Stimulated activated CD8-positive, alpha-beta memory T cell treated with anti-CD3 and anti-CD28 coated beads, Interleukin-7, amount 100 ng/mL, for 24 hours (primary cell): ENCODE results near the gene COG5.

Experiments
- DNase-seq: peaks from one replicate; pipeline ENCODE4 v3.0.0-alpha.2; 2020; ENCODE audit warnings: low read depth

The COG5 gene

DNA sequence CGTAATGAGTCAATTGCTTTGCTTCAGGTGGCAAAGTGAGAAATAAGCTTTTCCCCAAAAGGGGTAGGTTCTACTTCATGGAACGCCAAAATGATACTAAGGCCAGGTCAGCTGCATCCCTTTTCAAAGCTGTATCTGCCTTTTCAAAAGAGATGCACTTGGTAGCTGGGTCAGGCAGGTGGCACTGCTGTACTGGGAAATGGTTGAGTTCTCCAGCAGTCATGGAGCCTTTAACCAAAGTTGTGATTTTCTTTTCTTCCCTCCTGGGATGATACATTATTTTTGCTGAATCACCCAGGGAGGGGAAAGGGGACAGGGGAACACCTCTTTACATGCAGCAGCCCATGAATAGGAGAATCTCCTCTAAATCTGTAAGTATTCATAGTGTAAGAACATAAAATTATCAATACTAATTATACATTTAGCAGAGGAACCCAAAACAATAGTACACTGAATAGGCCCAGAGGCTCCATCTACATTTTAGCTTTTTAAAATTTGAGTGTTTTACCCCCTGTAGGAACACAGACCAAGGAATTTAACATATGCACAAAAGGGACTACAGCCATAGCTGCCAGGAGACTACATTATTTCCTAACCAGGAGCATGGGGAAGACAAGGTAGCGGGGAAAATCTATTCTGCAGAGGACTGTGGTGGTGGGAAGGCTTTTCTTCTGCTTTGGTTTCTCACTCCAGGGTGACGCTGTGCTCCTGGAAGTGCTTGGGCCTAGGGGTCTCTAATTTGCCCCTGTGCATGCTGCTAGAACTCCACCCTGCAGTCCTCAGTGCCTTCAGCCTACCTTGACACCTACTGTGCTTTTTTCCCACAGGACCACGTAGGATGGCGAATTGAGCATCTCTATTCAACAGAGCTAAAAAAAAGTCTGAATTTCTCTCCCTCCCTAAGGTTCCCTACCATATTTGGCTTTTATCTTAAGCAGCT lies 100.3 kb downstream of the COG5 start:
- DNase-seq, result no peak

DNA sequence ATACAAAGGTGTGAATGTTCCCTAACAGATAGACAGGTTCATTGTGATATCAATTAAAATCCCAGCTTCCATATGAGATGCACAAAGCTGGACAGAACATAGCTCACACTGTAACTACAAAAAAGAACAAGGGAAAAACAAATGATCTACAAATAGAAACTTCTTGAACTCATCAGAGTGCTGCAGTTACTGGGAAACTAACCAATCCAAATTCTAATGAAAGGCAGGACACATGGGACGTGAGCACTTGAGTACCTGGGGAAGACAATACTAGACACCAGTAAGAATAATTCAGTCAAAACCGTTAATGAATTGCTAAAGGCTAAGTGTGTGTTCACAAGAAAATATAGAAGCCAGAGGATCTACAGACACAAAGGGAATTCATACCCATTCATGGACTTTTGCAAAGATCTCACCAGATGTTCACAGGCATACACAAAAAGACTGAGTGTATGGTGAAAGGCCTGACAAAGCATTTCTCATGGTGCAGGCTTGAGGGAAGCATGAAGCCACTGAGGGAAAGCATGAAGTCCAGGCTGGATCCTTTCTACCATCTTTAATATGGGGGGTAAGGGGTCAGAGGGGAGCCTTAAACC lies 101.7 kb downstream of the COG5 start:
- no peak for DNase-seq

DNA sequence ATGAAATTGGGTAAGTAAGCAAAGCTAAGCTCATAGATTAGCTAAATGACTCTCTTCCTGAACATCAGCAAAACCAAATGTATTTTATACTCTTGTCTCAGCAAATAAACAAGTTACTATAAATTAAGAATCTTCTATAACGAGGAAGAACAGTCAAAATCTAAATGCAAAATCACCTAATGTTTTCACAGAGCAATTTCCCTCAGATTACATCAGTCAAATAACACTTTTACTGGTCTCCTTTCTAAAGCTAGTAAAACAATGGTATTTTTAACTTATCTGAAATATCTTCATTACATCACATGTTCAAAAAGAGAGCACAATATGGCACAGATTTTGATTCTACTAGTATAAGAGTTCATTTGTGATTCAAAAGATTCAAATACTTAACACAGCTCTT lies 110.3 kb downstream of the COG5 start:
- DNase-seq, result no peak

DNA sequence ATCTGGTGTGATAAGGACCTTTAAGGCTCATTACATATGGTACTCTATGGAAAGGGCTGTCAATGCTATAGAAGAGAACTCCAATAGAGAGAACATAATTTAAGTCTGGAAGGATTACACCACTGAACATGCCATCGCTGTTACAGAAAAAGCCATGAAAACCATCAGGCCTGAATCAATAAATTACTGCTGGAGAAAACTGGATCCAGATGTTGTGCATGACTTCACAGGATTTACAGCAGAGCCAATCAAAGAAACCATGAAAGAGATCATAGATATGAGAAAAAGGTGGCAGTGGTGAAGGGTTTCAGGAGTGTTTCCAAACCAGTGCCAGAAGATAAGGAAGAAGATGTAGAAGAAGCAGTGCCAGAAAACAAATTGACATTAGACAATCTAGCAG lies 112.8 kb downstream of the COG5 start:
- no peak for DNase-seq

DNA sequence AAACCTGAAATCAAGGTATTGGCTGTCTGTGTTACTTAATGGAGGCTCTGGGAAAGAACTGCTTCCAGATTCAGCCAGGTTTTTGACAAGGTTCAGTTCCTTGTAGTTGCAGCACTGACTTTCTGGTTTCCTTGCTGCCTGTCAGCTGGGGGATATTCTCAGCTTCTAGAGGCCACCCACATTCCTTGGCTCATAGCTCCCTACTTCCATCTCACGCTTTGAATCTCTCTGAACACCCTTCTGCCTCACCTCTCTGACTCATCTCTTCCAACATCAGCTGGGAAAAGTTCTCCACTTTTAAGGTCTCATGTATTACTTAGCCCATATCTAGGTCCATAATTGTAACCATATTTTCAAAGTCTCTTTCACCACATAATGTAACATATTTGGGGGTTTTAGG lies 116.7 kb downstream of the COG5 start:
- no peak for DNase-seq

DNA sequence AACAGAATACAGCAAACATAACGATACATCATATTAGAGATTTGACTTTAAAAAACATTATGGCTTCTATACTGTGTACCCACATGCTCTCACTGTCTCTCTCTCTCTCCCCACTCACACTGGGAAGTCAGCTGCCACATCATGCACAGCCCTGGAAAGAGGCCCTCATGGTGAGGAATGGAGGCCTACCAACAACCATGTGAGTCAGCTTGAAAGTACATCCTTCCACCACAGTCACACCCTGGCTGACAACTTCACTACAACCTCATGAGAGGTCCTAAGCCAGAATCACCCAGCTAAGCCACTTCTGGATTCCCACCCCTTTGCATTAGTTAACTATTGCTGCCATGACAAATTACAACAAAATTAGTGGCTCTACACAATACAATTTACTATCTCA lies 117.2 kb downstream of the COG5 start:
- no peak for DNase-seq

DNA sequence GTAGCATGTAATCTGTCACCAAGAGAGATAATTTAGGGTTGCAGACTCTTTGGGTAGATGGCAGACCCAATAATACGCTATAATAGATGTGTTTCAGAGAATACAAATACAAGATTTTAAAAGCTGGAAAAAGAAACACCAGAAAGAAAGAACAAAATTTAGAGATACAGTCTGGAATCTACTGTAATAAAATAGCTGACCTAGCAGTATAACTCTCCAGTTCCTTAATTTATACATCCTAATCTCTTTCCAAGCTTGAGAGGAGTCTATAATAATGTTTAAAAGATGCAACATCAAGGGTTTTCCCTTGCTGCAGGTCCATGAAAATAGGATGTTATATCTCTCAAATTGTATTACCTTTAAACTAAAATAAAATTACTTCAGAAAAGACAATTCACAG lies 121.0 kb downstream of the COG5 start:
- no peak for DNase-seq

DNA sequence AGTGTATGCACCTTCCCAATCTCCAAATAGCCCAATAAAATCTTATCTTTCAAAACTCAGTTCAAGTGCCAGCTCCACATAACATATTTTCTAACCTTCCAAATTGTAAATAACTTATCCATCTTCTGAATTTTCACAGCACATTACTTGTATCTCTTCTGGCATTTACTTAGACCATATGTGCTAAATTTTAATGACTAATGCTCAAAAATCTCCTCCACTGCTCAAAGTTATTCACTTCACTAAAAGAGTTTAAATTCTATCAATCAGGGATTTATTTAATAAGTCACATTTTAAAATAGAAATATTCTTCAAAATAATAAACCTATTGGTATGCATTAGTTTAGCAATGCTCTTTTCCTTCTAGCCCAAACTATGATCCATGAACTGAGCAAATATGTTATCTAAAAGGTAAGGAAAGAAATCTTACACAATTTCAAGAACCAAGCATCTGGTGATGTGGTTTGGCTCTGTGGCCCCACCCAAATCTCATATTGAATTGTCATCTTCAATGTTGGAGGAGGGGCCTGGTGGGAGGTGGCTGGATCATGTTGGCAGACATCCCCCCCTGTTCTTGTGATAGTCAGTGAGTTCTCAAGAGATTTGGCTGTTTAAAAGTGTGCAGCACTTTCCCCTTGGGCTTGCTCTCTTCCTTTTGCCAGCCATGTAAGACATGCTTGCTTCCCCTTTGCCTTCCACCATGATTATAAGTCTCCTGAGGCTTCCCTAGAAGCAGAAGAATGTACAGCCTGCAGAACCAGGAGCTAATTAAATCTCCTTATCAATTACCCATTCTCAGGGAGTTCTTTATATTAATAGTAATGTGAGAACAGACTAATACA lies 121.9 kb downstream of the COG5 start:
- DNase-seq, result no peak

DNA sequence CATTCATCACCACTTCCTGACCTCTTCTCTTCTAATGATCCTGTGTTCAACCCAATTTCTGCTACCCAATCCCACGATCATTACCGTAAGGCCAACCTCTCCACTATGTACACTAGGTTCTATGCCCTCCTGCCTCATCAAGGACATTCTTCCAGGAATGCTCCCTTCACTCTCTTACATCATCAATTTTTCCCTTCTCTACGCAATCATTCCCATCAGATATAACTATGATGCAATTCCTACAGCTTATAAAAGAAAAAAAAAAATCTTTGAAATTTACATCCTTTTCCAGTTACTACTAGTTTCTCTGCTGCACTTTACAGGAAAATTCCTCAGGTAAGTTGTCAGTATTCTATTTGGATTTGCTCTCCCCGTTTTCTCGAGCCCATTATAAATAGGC lies 124.7 kb downstream of the COG5 start:
- DNase-seq, result no peak

DNA sequence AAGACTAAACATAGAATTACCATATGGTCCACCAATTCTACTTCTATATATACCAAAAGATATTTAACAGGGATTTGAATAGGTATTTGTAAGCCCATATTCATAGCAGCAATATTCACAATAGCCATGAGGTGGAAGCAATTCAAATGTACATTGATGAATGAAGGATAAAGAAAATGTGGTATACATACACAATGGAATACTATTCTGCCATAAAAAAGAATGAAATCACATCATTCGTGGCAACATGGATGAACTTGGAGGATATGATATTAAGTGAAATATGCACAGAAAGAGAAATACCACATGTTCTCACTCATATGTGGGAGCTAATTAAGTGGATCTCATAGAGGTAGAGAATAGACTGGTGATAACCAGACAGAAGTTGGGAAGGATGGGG lies 128.0 kb downstream of the COG5 start:
- DNase-seq, result no peak

DNA sequence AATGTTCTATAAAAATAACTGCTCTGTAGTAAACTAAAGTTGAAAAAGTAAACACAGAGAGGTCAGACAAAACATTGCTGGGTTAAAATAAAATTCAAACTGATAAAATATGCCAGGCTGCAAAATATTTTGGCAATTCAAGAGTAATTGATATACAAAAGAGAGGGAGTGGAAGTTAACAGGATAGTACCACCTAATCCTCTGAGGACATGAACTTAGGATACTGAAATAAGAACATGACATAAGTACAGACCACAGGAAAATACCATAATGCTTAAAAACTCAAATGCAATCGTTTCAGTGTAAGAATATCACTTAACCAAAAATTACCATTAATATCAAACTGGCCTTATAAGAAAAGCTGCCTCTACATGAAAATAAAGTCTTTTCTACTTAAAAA lies 131.5 kb downstream of the COG5 start:
- no peak for DNase-seq

DNA sequence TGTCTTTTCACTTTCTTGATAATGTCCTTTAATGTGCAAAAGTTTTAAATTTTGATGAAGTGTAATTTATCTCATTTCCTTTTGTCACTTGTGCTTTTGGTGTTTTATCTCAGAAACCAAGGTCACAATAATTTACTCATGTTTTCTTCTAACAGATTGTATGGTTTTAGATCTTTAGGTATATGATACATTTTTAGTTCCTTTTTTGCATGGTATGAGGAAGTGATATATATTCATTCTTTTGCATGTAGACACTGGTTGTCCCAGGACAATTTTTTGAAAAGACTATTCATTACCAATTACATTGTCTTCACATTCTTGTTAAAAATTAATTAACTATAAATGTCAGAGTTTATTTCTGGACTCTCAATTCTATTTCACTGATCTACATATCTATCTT lies 133.7 kb downstream of the COG5 start:
- no peak for DNase-seq

DNA sequence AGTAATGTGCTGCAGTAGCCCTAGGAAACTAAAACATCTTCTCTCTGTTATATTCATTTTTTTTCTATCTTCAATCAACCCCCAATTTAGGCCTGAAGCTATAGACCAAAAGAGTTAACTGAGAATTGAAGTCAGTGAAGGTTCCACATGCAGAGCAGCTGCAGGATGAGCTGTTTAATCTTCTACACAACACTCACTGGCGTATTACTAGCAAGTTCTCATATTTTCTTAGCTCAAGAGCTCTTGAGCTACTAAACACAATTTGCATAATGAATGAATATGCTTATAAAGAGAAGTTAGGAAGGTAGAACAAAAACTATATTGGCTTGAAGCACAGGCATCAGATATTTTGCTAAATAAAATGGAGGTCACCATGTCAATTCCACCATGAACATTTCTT lies 135.1 kb downstream of the COG5 start:
- DNase-seq, result no peak

DNA sequence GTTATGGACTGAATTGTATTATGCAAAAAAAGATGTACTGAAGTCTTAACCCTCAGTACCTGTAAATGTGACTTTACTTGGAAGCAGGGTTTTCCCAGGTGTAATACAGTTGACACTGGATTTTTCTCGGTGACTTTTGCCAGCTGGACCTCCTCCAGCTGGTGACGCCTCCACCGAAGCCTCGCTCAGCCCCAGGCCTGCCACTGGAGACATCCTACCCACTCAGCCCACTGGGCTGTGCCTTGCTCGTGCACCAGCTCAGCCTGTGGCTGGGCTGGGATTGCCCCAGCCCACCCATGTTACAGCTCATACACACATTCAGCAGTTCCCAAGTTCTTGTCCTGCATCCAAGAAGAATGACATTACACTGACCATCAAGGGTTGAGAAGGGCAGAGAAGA lies 136.3 kb downstream of the COG5 start:
- DNase-seq, result no peak

DNA sequence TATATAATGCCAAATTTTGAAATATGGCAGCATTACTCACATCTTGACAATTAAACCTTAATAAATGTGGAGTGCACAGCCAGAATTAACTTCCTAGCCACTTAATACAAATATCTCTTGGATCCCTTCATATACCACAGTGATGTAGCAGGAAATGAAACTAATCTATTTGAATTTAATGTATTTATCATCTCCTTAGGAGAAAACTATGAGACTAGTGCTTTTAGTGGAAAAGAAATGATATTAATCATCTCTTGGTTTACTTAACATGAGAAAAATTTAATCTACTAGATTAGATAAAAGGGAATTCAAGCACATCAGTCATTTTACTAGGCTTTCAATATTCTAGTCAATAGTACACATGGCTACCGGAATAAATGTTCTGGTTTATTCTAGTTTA lies 149.5 kb downstream of the COG5 start:
- DNase-seq, result no peak

DNA sequence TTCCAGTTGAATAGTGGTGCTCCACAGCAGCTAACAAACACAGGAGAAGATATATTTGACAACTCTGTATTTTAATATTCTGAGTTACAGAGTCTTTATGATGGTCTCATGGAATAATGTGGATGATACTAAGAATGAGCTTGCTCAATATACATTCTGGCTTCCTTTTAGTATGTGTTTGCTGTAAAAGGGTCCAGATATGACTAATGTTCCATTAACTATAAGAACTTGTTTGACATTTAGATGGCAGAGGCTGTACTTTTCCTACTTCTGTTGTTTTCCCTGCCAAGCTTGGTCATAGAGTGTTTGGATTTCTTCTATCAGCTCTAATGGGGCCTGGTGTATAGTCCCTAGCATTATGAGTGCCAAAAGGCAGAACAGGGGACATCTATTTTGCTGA lies 155.4 kb downstream of the COG5 start:
- no peak for DNase-seq

DNA sequence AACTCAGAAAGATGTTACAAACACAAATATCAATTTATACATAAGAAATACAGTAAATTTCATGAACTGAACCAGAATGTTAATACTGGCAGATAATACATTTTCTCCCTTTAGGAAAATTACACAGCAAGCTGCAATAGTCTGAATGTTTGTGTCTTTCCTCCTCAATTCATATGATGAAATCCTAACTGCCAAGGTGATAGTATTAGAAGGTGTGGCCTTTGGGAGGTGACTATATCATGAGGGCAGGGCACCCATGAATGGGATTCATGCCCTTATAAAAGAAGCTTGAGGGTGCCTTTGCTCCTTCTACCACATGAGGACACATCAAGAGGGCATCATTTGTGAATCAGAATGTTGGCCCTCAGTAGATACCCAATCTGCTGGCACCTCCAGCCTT lies 158.2 kb downstream of the COG5 start:
- no peak for DNase-seq

DNA sequence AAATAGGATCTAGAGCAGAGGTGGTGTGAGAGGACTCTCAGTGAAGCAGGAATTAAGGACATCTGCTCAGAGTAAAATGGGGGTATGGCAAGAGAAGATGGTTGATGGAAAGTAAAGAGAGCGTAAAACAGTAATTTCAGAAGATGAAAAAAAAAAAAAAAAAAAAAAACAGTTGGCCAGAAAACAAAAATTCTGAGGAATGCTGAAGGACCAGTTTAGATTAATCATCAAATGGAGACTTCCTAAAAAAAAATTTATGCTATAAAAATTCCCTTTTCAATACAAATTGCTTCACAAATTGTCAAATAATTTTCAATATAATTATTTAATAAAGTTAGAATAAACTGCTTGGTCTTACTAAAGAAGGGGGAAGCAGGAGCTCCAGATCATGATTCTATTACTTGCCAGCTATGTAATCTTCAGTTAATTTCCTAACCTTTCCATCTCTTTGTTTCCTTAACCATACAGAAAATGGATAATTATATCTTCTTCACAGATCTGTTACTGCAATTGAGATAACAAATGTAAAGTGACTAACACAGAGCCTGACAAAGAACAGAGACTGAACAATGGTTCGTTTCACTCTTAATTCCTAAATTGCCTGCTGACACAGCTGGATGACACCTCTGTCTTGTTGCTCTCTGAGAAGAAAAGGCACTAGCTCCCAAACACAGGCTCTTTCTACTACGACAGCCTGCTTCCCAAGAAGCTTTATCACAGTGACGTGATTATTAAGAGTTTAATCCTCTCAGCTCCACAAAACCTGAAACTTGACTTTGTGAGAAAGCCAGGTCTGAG lies 158.8 kb downstream of the COG5 start:
- DNase-seq, result no peak

DNA sequence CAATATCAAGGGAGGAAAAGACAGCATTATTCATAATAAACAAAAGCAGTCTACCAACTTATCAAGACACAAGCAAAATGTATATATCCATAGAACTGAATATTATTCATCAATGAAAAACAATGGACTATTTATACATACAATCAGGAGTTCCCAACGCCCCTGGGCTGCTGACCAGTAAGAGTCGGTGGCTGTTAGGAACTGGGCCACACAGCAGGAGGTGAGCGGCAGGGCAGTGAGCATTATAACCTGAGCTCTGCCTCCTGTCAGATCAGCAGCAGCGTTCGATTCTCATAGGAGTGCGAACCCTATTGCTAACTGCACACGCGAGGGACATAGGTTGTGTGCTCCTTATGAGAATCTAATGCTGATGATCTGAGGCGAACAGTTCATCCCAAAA lies 165.6 kb downstream of the COG5 start:
- DNase-seq, result no peak

DNA sequence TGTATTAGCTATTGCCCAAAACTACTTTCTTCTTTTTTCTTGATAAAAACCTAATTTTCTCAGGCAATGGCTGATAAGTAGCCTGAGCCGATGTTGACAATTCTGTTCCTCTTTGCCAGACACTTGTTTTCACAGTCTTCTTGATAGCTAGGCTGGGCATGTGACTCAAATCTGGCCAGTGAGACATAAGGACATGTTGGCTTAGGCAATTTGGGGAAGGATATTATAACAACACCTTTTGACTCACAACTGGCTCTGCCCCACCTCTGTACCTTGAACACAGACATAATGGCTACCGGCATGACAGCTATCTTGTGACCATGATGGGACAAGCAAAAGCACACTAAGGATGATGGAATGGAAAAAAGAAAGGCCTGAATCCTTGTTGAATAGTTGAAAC lies 166.7 kb downstream of the COG5 start:
- DNase-seq, result no peak

DNA sequence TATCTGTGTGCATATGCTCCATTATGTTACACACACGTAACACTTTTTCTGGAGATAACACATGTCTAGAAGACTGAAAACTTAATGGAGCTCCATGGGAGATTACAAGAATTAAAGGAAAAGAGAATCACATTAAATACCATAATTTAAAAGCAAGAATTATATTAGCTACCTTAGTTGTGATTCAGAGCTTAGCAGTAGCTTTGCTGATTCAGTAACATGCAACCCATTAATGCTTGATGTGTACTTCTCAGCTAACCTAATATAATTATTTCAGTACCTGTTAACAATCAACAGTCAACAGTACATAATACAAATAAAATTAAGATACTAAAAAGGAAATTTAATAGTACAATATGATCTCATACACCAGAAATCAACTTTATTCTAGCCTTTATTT lies 167.6 kb downstream of the COG5 start:
- no peak for DNase-seq

DNA sequence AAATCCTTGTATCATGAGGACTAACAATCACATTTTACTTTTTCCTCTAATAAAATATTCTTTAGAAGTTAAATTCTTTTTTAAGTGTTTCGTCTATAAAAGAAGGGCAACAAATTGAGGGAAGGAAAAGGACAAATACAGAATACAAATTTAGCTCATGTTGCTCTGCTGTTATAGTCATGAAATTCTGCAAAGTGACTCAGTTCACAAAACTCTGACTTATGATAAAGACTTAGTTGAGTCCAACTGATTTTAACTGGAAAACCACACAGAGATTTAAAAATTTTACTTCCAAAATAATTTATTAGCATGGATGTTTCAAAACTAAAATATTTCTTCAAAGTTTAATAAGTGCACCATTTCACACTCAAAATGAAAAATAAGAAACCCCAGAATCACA lies 168.9 kb downstream of the COG5 start:
- DNase-seq, result no peak
